Activated T-helper 17 cell treated with anti-CD3 and anti-CD28 coated beads, Interleukin-2, amount 50 U/mL, for 72 hours (primary cell): Measurements from ENCODE around the gene ADD2. TPM values are rescaled to one million over a fixed set of nuclear protein-coding genes. Genes with fewer than 3 reads are reported as not detected.
A peak's percentile ranks its signal among the peaks of the same experiment; 100 is the strongest.

Experiments used
- ATAC-seq: fragments of 150-1000 bp; cut with Tn5 transposase; replicated peaks from 2 replicates; pipeline ENCODE4 v1.10.0; 2021; ENCODE audit warnings: mild to moderate bottlenecking, moderate library complexity
- H3K27ac Mint-ChIP-seq: one replicate; pipeline ENCODE4 v1.8.0; 2022; ENCODE audit warnings: mixed read lengths
- H3K27me3 Mint-ChIP-seq: one replicate; pipeline ENCODE4 v1.8.0; 2022; ENCODE audit warnings: mixed read lengths
- H3K36me3 Mint-ChIP-seq: one replicate; pipeline ENCODE4 v1.8.0; 2022; ENCODE audit warnings: low read depth, mild to moderate bottlenecking, mixed read lengths
- H3K4me1 Mint-ChIP-seq: one replicate; pipeline ENCODE4 v1.8.0; 2022; ENCODE audit warnings: mixed read lengths
- H3K4me3 Mint-ChIP-seq: one replicate; pipeline ENCODE4 v1.8.0; 2022; ENCODE audit warnings: mild to moderate bottlenecking, mixed read lengths
- H3K9me3 Mint-ChIP-seq: one replicate; pipeline ENCODE4 v1.8.0; 2022; ENCODE audit warnings: mixed read lengths
- total RNA-seq, 2 donors: library from RNA; stranded (reverse); gene quantifications; one replicate each; pipeline ENCODE4 v1.2.3, GENCODE V29; 2022

ADD2 gene
- total RNA-seq, 2 donors from 2014 or later = 2.0 to 7.4 TPM

GRCh38 chr2:70697603-70698383, 70.2 kb downstream of the ADD2 start:
- Mint-ChIP-seq H3K4me1 (no peaks in the 10 kb centered on the region), H3K9me3 (no peaks in the 10 kb centered on the region), H3K27me3 (peaks cover 21% of the 10 kb centered on the region), H3K4me3 (no peak overlapping the region), H3K36me3 (no peaks in the 10 kb centered on the region), H3K27ac (no peak overlapping the region)
- ATAC-seq = no peak

GRCh38 chr2:70696142-70696541, 71.9 kb downstream of the ADD2 start:
- no peaks in the 10 kb centered on the region for H3K36me3 Mint-ChIP-seq
- H3K27me3 Mint-ChIP-seq = peaks cover 21% of the 10 kb centered on the region
- H3K4me1 Mint-ChIP-seq = no peaks in the 10 kb centered on the region
- no peak for ATAC-seq
- no peak overlapping the region for H3K4me3 Mint-ChIP-seq
- no peak overlapping the region for H3K27ac Mint-ChIP-seq
- H3K9me3 Mint-ChIP-seq = no peaks in the 10 kb centered on the region

GRCh38 chr2:70692256-70692655, 75.7 kb downstream of the ADD2 start:
- H3K27ac Mint-ChIP-seq = no peak overlapping the region
- peaks cover 21% of the 10 kb centered on the region for H3K27me3 Mint-ChIP-seq
- H3K4me1 Mint-ChIP-seq = no peaks in the 10 kb centered on the region
- H3K9me3 Mint-ChIP-seq = no peaks in the 10 kb centered on the region
- H3K4me3 Mint-ChIP-seq = no peak overlapping the region
- ATAC-seq = no peak
- no peaks in the 10 kb centered on the region for H3K36me3 Mint-ChIP-seq

GRCh38 chr2:70691497-70692140, 76.4 kb downstream of the ADD2 start:
- no peak overlapping the region for H3K27ac Mint-ChIP-seq
- H3K9me3 Mint-ChIP-seq = no peaks in the 10 kb centered on the region
- no peak overlapping the region for H3K4me3 Mint-ChIP-seq
- no peaks in the 10 kb centered on the region for H3K36me3 Mint-ChIP-seq
- no peaks in the 10 kb centered on the region for H3K4me1 Mint-ChIP-seq
- ATAC-seq = no peak
- H3K27me3 Mint-ChIP-seq = peaks cover 24% of the 10 kb centered on the region

GRCh38 chr2:70690846-70691245, 77.2 kb downstream of the ADD2 start:
- Mint-ChIP-seq H3K4me1 (no peaks in the 10 kb centered on the region), H3K36me3 (no peaks in the 10 kb centered on the region), H3K27ac (no peak overlapping the region), H3K4me3 (no peak overlapping the region), H3K27me3 (peaks cover 29% of the 10 kb centered on the region), H3K9me3 (no peaks in the 10 kb centered on the region)
- no peak for ATAC-seq

- Mint-ChIP-seq H3K9me3 (no peaks in the 10 kb centered on the region), H3K27ac (no peak overlapping the region), H3K4me3 (no peak overlapping the region), H3K4me1 (no peaks in the 10 kb centered on the region), H3K36me3 (no peaks in the 10 kb centered on the region), H3K27me3 (peaks cover 11% of the 10 kb centered on the region)
- ATAC-seq = no peak
These were observed 79.6 kb downstream of the ADD2 start for GRCh38 chr2:70688427-70688826.

GRCh38 chr2:70687461-70687795, 80.6 kb downstream of the ADD2 start:
- H3K27ac Mint-ChIP-seq = no peak overlapping the region

GRCh38 chr2:70686577-70687460, 81.2 kb downstream of the ADD2 start:
- Mint-ChIP-seq H3K36me3 (no peaks in the 10 kb centered on the region), H3K27ac (no peak overlapping the region), H3K9me3 (no peaks in the 10 kb centered on the region), H3K27me3 (peaks cover 11% of the 10 kb centered on the region), H3K4me1 (no peaks in the 10 kb centered on the region), H3K4me3 (no peak overlapping the region)
- ATAC-seq = peak; percentile 38

More at GRCh38 chr2:70687461-70687795, 80.6 kb downstream of the ADD2 start:
- Mint-ChIP-seq H3K4me3 (no peak overlapping the region), H3K27me3 (peaks cover 11% of the 10 kb centered on the region), H3K9me3 (no peaks in the 10 kb centered on the region), H3K4me1 (no peaks in the 10 kb centered on the region), H3K36me3 (no peaks in the 10 kb centered on the region)
- ATAC-seq = no peak

GRCh38 chr2:70685771-70686171, 82.2 kb downstream of the ADD2 start:
- peaks cover 11% of the 10 kb centered on the region for H3K27me3 Mint-ChIP-seq
- H3K27ac Mint-ChIP-seq = no peak overlapping the region
- no peaks in the 10 kb centered on the region for H3K9me3 Mint-ChIP-seq
- H3K4me1 Mint-ChIP-seq = no peaks in the 10 kb centered on the region
- no peaks in the 10 kb centered on the region for H3K36me3 Mint-ChIP-seq
- H3K4me3 Mint-ChIP-seq = no peak overlapping the region
- ATAC-seq = no peak

- Mint-ChIP-seq H3K27me3 (peaks cover 11% of the 10 kb centered on the region), H3K4me1 (no peaks in the 10 kb centered on the region), H3K4me3 (no peak overlapping the region), H3K36me3 (no peaks in the 10 kb centered on the region), H3K9me3 (no peaks in the 10 kb centered on the region), H3K27ac (no peak overlapping the region)
- ATAC-seq = no peak
These were observed 83.0 kb downstream of the ADD2 start for GRCh38 chr2:70684846-70685622.

GRCh38 chr2:70683455-70683854, 84.5 kb downstream of the ADD2 start:
- no peak for ATAC-seq
- no peak overlapping the region for H3K27ac Mint-ChIP-seq
- H3K4me3 Mint-ChIP-seq = no peak overlapping the region
- H3K9me3 Mint-ChIP-seq = no peaks in the 10 kb centered on the region
- no peaks in the 10 kb centered on the region for H3K4me1 Mint-ChIP-seq
- no peaks in the 10 kb centered on the region for H3K36me3 Mint-ChIP-seq
- peaks cover 8% of the 10 kb centered on the region for H3K27me3 Mint-ChIP-seq

GRCh38 chr2:70680735-70681134, 87.3 kb downstream of the ADD2 start:
- ATAC-seq = no peak
- Mint-ChIP-seq H3K27ac (no peak overlapping the region), H3K27me3 (no peaks in the 10 kb centered on the region), H3K36me3 (no peaks in the 10 kb centered on the region), H3K4me3 (no peak overlapping the region), H3K4me1 (no peaks in the 10 kb centered on the region), H3K9me3 (no peaks in the 10 kb centered on the region)

- no peaks in the 10 kb centered on the region for H3K27me3 Mint-ChIP-seq
- H3K4me1 Mint-ChIP-seq = no peaks in the 10 kb centered on the region
- H3K27ac Mint-ChIP-seq = no peak overlapping the region
- ATAC-seq = no peak
- H3K36me3 Mint-ChIP-seq = no peaks in the 10 kb centered on the region
- no peak overlapping the region for H3K4me3 Mint-ChIP-seq
- H3K9me3 Mint-ChIP-seq = no peaks in the 10 kb centered on the region
These were observed 88.7 kb downstream of the ADD2 start for GRCh38 chr2:70679259-70679658.

- no peak overlapping the region for H3K4me3 Mint-ChIP-seq
- H3K27ac Mint-ChIP-seq = no peak overlapping the region
- no peaks in the 10 kb centered on the region for H3K27me3 Mint-ChIP-seq
- no peak for ATAC-seq
- H3K4me1 Mint-ChIP-seq = no peaks in the 10 kb centered on the region
- H3K36me3 Mint-ChIP-seq = no peaks in the 10 kb centered on the region
- H3K9me3 Mint-ChIP-seq = no peaks in the 10 kb centered on the region
These were observed 89.3 kb downstream of the ADD2 start for GRCh38 chr2:70678576-70679143.
